Suprapubic skin (tissue), 4 donors: ENCODE data around the gene PACSIN2.

Source experiments
- CTCF ChIP-seq, 2 donors: fragments of 200-600 bp in 1 of 2; fragments of 450-650 bp in 1 of 2; sonication (generic) in 1 of 2; IDR thresholded peaks; one replicate each; pipeline ENCODE4 v1.5.1; 2016 to 2019; ENCODE audit warnings: antibody characterized with exemption in 2 of 2, mild to moderate bottlenecking in 1 of 2, moderate library complexity in 1 of 2
- POLR2A ChIP-seq, 2 donors: fragments of 450-650 bp; IDR thresholded peaks; one replicate each; pipeline ENCODE4 v1.6.1; 2017; ENCODE audit warnings: antibody characterized with exemption in 2 of 2, mild to moderate bottlenecking in 2 of 2, moderate library complexity in 2 of 2
- POLR2AphosphoS5 ChIP-seq, 3 donors: sonication (generic); formaldehyde crosslinking; IDR thresholded peaks; one replicate each; pipeline ENCODE4 v1.6.1; 2017; ENCODE audit warnings: antibody characterized with exemption in 3 of 3

GRCh38 chr22:42866100-42866499, 148.8 kb downstream of the PACSIN2 start:
- TF ChIP-seq CTCF (IDR thresholded peaks at IDR 0.05) (no peak), POLR2A (IDR thresholded peaks at IDR 0.05) (no peak), POLR2AphosphoS5 (IDR thresholded peaks at IDR 0.05) (no peak)
